GM19025 (cell line): ENCODE data around the gene ST14.

Source experiments
- ATAC-seq: cut with Tn5 transposase; IDR thresholded peaks from one replicate; pipeline ENCODE4 v1.9.1; 2021; ENCODE audit warnings: mild to moderate bottlenecking, low read depth, moderate library complexity; ENCODE audit not compliant: unreplicated experiment

Gene ST14

GRCh38 chr11:130159657-130160497, at the start of gene ST14:
ST14 (plus strand) TSS chr11:130159782; CDS start chr11:130159980, 198 bp downstream.
- no peak for ATAC-seq

- no peak for ATAC-seq
Measured at GRCh38 chr11:130110339-130111108, 49.1 kb upstream of the ST14 start.

GRCh38 chr11:130112071-130112830, 47.3 kb upstream of the ST14 start:
- ATAC-seq, result no peak

- ATAC-seq, result no peak
Measured at GRCh38 chr11:130114281-130114680, 45.3 kb upstream of the ST14 start.

- no peak for ATAC-seq
Measured at GRCh38 chr11:130114726-130115125, 44.9 kb upstream of the ST14 start.

- ATAC-seq, result no peak
Measured at GRCh38 chr11:130115218-130115617, 44.4 kb upstream of the ST14 start.

- peak; percentile 57 for ATAC-seq
Measured at GRCh38 chr11:130118165-130118564, 41.4 kb upstream of the ST14 start.

GRCh38 chr11:130118636-130119387, 40.8 kb upstream of the ST14 start:
- no peak for ATAC-seq

- ATAC-seq, result no peak
Measured at GRCh38 chr11:130120045-130120444, 39.5 kb upstream of the ST14 start.

- no peak for ATAC-seq
Measured at GRCh38 chr11:130121445-130121978, 38.1 kb upstream of the ST14 start.

GRCh38 chr11:130122141-130122575, 37.4 kb upstream of the ST14 start:
- no peak for ATAC-seq

- no peak for ATAC-seq
Measured at GRCh38 chr11:130123414-130124040, 36.1 kb upstream of the ST14 start.

GRCh38 chr11:130124096-130124495, 35.5 kb upstream of the ST14 start:
- ATAC-seq, result no peak

- ATAC-seq, result no peak
Measured at GRCh38 chr11:130125638-130126037, 33.9 kb upstream of the ST14 start.

- no peak for ATAC-seq
Measured at GRCh38 chr11:130126516-130126915, 33.1 kb upstream of the ST14 start.

GRCh38 chr11:130127509-130127908, 32.1 kb upstream of the ST14 start:
- ATAC-seq, result no peak

GRCh38 chr11:130128626-130129025, 31.0 kb upstream of the ST14 start:
- ATAC-seq, result no peak

- no peak for ATAC-seq
Measured at GRCh38 chr11:130129922-130130321, 29.7 kb upstream of the ST14 start.
